ENCODE data around the gene PCYT1B. TPM values are rescaled to one million over a fixed set of nuclear protein-coding genes. Genes with fewer than 3 reads are reported as not detected.

PCYT1B gene
- total RNA-seq, 1 donor, result 1.1 TPM

- Histone ChIP-seq H3K27me3 (ENCODE audit: insufficient read depth, low read length) (peaks cover 6% of the 10 kb centered on the region), H3K9me3 (ENCODE audit: low read depth, low read length) (no peaks in the 10 kb centered on the region), H3K36me3 (ENCODE audit: insufficient read depth, low read length) (no peaks in the 10 kb centered on the region), H2AFZ (ENCODE audit: low read length) (no peak overlapping the region), H3K4me3 (ENCODE audit: insufficient read depth, low read length) (no peak overlapping the region), H3K27ac (ENCODE audit: low read depth, low read length) (no peak overlapping the region), H3K79me2 (ENCODE audit: insufficient read depth, low read length) (no peaks in the 10 kb centered on the region), H3K4me2 (ENCODE audit: insufficient read depth, low read length) (no peak overlapping the region), H4K20me1 (ENCODE audit: insufficient read depth, low read length) (no peaks in the 10 kb centered on the region), H3K4me1 (ENCODE audit: insufficient read depth, low read length) (no peaks in the 10 kb centered on the region)
- no peak for TF ChIP-seq CTCF (IDR thresholded peaks at IDR 0.05; ENCODE audit: extremely low read depth, low read depth, low read length)
- no peak for DNase-seq (ENCODE audit: insufficient read length, low spot score, missing footprints)
These were observed 80.9 kb downstream of the PCYT1B start for GRCh38 chrX:24566240-24566639.

GRCh38 chrX:24563291-24564010 lies 83.7 kb downstream of the PCYT1B start:
- Histone ChIP-seq H2AFZ (ENCODE audit: low read length) (no peak overlapping the region), H3K4me2 (ENCODE audit: insufficient read depth, low read length) (no peak overlapping the region), H3K9me3 (ENCODE audit: low read depth, low read length) (no peaks in the 10 kb centered on the region)

GRCh38 chrX:24561121-24561520 lies 86.0 kb downstream of the PCYT1B start:
- Histone ChIP-seq H3K36me3 (ENCODE audit: insufficient read depth, low read length) (no peaks in the 10 kb centered on the region), H3K79me2 (ENCODE audit: insufficient read depth, low read length) (no peaks in the 10 kb centered on the region), H3K4me2 (ENCODE audit: insufficient read depth, low read length) (no peak overlapping the region), H2AFZ (ENCODE audit: low read length) (no peak overlapping the region), H3K4me1 (ENCODE audit: insufficient read depth, low read length) (no peaks in the 10 kb centered on the region), H3K4me3 (ENCODE audit: insufficient read depth, low read length) (no peak overlapping the region), H3K9me3 (ENCODE audit: low read depth, low read length) (no peaks in the 10 kb centered on the region), H3K27me3 (ENCODE audit: insufficient read depth, low read length) (peaks cover 2% of the 10 kb centered on the region), H3K27ac (ENCODE audit: low read depth, low read length) (no peak overlapping the region), H4K20me1 (ENCODE audit: insufficient read depth, low read length) (no peaks in the 10 kb centered on the region)
- DNase-seq (ENCODE audit: insufficient read length, low spot score, missing footprints), result peak; percentile 74
- peak; percentile 36 for TF ChIP-seq CTCF (IDR thresholded peaks at IDR 0.05; ENCODE audit: extremely low read depth, low read depth, low read length)

More at GRCh38 chrX:24563291-24564010, 83.7 kb downstream of the PCYT1B start:
- no peak for TF ChIP-seq CTCF (IDR thresholded peaks at IDR 0.05; ENCODE audit: extremely low read depth, low read depth, low read length)
- Histone ChIP-seq H3K4me1 (ENCODE audit: insufficient read depth, low read length) (no peaks in the 10 kb centered on the region), H3K27ac (ENCODE audit: low read depth, low read length) (no peak overlapping the region), H4K20me1 (ENCODE audit: insufficient read depth, low read length) (no peaks in the 10 kb centered on the region), H3K27me3 (ENCODE audit: insufficient read depth, low read length) (peaks cover 6% of the 10 kb centered on the region), H3K79me2 (ENCODE audit: insufficient read depth, low read length) (no peaks in the 10 kb centered on the region), H3K4me3 (ENCODE audit: insufficient read depth, low read length) (no peak overlapping the region), H3K36me3 (ENCODE audit: insufficient read depth, low read length) (no peaks in the 10 kb centered on the region)
- no peak for DNase-seq (ENCODE audit: insufficient read length, low spot score, missing footprints)

GRCh38 chrX:24553011-24553410 lies 94.1 kb downstream of the PCYT1B start:
- H3K27ac ChIP-seq (ENCODE audit: low read depth, low read length), result no peak overlapping the region
- H3K36me3 ChIP-seq (ENCODE audit: insufficient read depth, low read length), result no peaks in the 10 kb centered on the region
- TF ChIP-seq CTCF (IDR thresholded peaks at IDR 0.05; ENCODE audit: extremely low read depth, low read depth, low read length), result no peak
- H3K4me2 ChIP-seq (ENCODE audit: insufficient read depth, low read length), result no peak overlapping the region
- no peaks in the 10 kb centered on the region for H3K79me2 ChIP-seq (ENCODE audit: insufficient read depth, low read length)
- no peaks in the 10 kb centered on the region for H3K9me3 ChIP-seq (ENCODE audit: low read depth, low read length)
- no peak overlapping the region for H2AFZ ChIP-seq (ENCODE audit: low read length)
- no peak overlapping the region for H3K4me3 ChIP-seq (ENCODE audit: insufficient read depth, low read length)
- H3K27me3 ChIP-seq (ENCODE audit: insufficient read depth, low read length), result peaks cover 2% of the 10 kb centered on the region
- DNase-seq (ENCODE audit: insufficient read length, low spot score, missing footprints), result no peak
- no peaks in the 10 kb centered on the region for H4K20me1 ChIP-seq (ENCODE audit: insufficient read depth, low read length)
- no peaks in the 10 kb centered on the region for H3K4me1 ChIP-seq (ENCODE audit: insufficient read depth, low read length)
